K562 (cell line): ENCODE results near the gene ZBTB20. TPM values are rescaled to one million over a fixed set of nuclear protein-coding genes. Genes with fewer than 3 reads are reported as not detected.

Experiments used
- ADNP ChIP-seq: fragments of 200-800 bp; sonication (Bioruptor generic); IDR thresholded peaks from 2 replicates; pipeline ENCODE4 v1.6.1; 2016; ENCODE audit warnings: missing genetic modification characterization, missing compliant biosample characterization
- C11orf30 ChIP-seq: fragments of 450-650 bp; IDR thresholded peaks from 2 replicates; pipeline ENCODE4 v1.6.1; 2016; ENCODE audit warnings: low read depth, mild to moderate bottlenecking
- CCAR2 ChIP-seq: fragments of 200-400 bp; formaldehyde crosslinking; IDR thresholded peaks from 2 replicates; pipeline ENCODE4 v1.6.1; 2017; ENCODE audit warnings: mild to moderate bottlenecking, low read depth, low read length
- HLTF ChIP-seq: fragments of 450-650 bp; IDR thresholded peaks from 2 replicates; pipeline ENCODE4 v1.6.1; 2016
- HMGN3 ChIP-seq: IDR thresholded peaks from 2 replicates; pipeline ENCODE4 v1.6.1; 2011; ENCODE audit warnings: borderline replicate concordance, low read depth, mild to moderate bottlenecking, mixed read lengths, low read length; ENCODE audit not compliant: insufficient read length; ENCODE audit errors: extremely low read depth
- ID3 ChIP-seq, 2 experiments: fragments of 250-450 bp in 1 of 2; fragments of 450-650 bp in 1 of 2; sonication (Bioruptor Pico) in 1 of 2; IDR thresholded peaks; 2 replicates each; pipeline versions ENCODE4 v1.6.1 to v1.8.0; 2016 to 2021; ENCODE audit warnings: mild to moderate bottlenecking in 2 of 2, moderate library complexity in 2 of 2, missing compliant biosample characterization in 1 of 2, missing genetic modification characterization in 1 of 2
- JUND ChIP-seq, 2 experiments: IDR thresholded peaks; 2 replicates in 1 of 2; 3 replicates in 1 of 2; pipeline ENCODE4 v1.6.1; 2011; ENCODE audit warnings: borderline replicate concordance in 2 of 2, low read depth in 2 of 2, low read length in 2 of 2, improper control_type of control experiment in 1 of 2, missing biosample characterization in 1 of 2, missing genetic modification characterization in 1 of 2, missing genetic modification reagents in 1 of 2
- KDM5B ChIP-seq: fragments of 200-600 bp; sonication (generic); IDR thresholded peaks from 2 replicates; pipeline ENCODE4 v1.6.1; 2012; ENCODE audit warnings: low read depth, mild to moderate bottlenecking, moderate library complexity, low read length, control low read depth, inconsistent platforms; ENCODE audit not compliant: insufficient replicate concordance
- MAFF ChIP-seq: IDR thresholded peaks from 2 replicates; pipeline ENCODE4 v1.6.1; 2012; ENCODE audit warnings: low read length, improper control_type of control experiment
- MAFK ChIP-seq: IDR thresholded peaks from 2 replicates; pipeline ENCODE4 v1.6.1; 2011; ENCODE audit warnings: low read length, improper control_type of control experiment
- MED1 ChIP-seq: sonication (generic); formaldehyde crosslinking; IDR thresholded peaks from 2 replicates; pipeline ENCODE4 v1.8.1; 2023; ENCODE audit warnings: missing genetic modification reagents, borderline replicate concordance
- NR2F6 ChIP-seq: fragments of 450-650 bp; formaldehyde crosslinking; IDR thresholded peaks from 2 replicates; pipeline ENCODE4 v1.4.0; 2020; ENCODE audit warnings: mild to moderate bottlenecking
- SMARCA5 ChIP-seq: fragments of 450-650 bp; IDR thresholded peaks from 2 replicates; pipeline ENCODE4 v1.6.1; 2016
- TRIM28 ChIP-seq: fragments of 450-650 bp; IDR thresholded peaks from 2 replicates; pipeline ENCODE4 v1.6.1; 2017
- XRCC3 ChIP-seq: fragments of 450-650 bp; IDR thresholded peaks from 2 replicates; pipeline ENCODE4 v1.6.1; 2017; ENCODE audit warnings: mild to moderate bottlenecking, moderate library complexity
- XRCC4 ChIP-seq: IDR thresholded peaks from one replicate; pipeline ENCODE4 v1.6.1; 2011; ENCODE audit not compliant: insufficient read depth, insufficient read length; ENCODE audit errors: extremely low read depth
- ZBTB17 ChIP-seq: fragments of 450-650 bp; formaldehyde crosslinking; IDR thresholded peaks from 2 replicates; pipeline ENCODE4 v1.4.0; 2020; ENCODE audit warnings: mild to moderate bottlenecking
- ZFP1 ChIP-seq: fragments of 450-650 bp; formaldehyde crosslinking; IDR thresholded peaks from 2 replicates; pipeline ENCODE4 v1.4.0; 2020; ENCODE audit warnings: mild to moderate bottlenecking, mixed read lengths
- ZNF217 ChIP-seq: sonication (generic); formaldehyde crosslinking; IDR thresholded peaks from 2 replicates; pipeline ENCODE4 v1.8.0; 2022; ENCODE audit warnings: mild to moderate bottlenecking, missing genetic modification reagents
- polyA plus RNA-seq, 8 experiments: library from polyadenylated mRNA; depleted of rRNA in 4 of 8; stranded (reverse) in 5 of 8; unstranded in 3 of 8; fragments of >200 nt; fragmentation: Nextera tagmentation in 2 of 8; fragmentation: Illumina TruSeq in 1 of 8; extraction: Ambion mirVana in 2 of 8; extraction: Trizol in 1 of 8; gene quantifications; 2 replicates each; pipeline versions ENCODE4 v1.2.1 to v1.2.3, GENCODE V29; 2011 to 2014; ENCODE audit warnings: inconsistent platforms in 1 of 8, missing spikeins in 1 of 8
- total RNA-seq, 7 experiments: library from RNA; depleted of rRNA in 6 of 7; stranded (reverse); fragments of >200 nt in 6 of 7; fragmentation: Illumina TruSeq in 2 of 7; extraction: Trizol in 2 of 7; gene quantifications; 2 replicates each; pipeline versions ENCODE4 v1.2.1 to v1.2.3, GENCODE V29; 2011 to 2021; ENCODE audit warnings: low replicate concordance in 1 of 7
- TF ChIP-seq, protein P1 (sequence below): fragments of 450-650 bp; formaldehyde crosslinking; IDR thresholded peaks from 2 replicates; pipeline ENCODE4 v1.4.0; 2022; ENCODE audit warnings: missing genetic modification characterization
- TF ChIP-seq, protein P2 (sequence below): fragments of 450-650 bp; IDR thresholded peaks from 2 replicates; pipeline ENCODE4 v1.6.1; 2014; ENCODE audit warnings: low read depth, mild to moderate bottlenecking, moderate library complexity, borderline replicate concordance
- TF ChIP-seq, protein P3 (sequence below): fragments of 200-800 bp; sonication (Bioruptor generic); IDR thresholded peaks from 2 replicates; pipeline ENCODE4 v1.6.1; 2017; ENCODE audit warnings: missing genetic modification characterization, missing compliant biosample characterization
- TF ChIP-seq, protein P4 (sequence below): fragments of 450-650 bp; conservative IDR thresholded peaks from 2 replicates; pipeline ENCODE4 v1.6.1; 2016; ENCODE audit warnings: missing genetic modification characterization, low read depth, mild to moderate bottlenecking, missing compliant biosample characterization, moderate library complexity

The ZBTB20 gene
- total and polyA plus RNA-seq, 9 of the 15 experiments (the other 6 are each of a cell fraction or from before 2014, with no cell fraction given): 0.17 to 1.7 (median 0.45) TPM

- TF ChIP-seq ZNF217 (CRISPR knock-in tag) (no peak), NR2F6 (CRISPR knock-in tag) (no peak), XRCC3 (no peak), KDM5B (no peak), HMGN3 (no peak), ADNP (no peak), HLTF (no peak), TRIM28 (no peak), JUND (IDR thresholded peaks at IDR 0.05; ENCODE audit: borderline replicate concordance, low read depth, low read length) (peak; percentile 12; the same call in 1 of the 2 replicates), JUND (tag; IDR thresholded peaks at IDR 0.05; ENCODE audit: borderline replicate concordance, low read depth, low read length) (no peak), MAFK (peak; percentile 59; the same call in 1 of the 2 replicates), ID3 (CRISPR knock-in tag; IDR thresholded peaks at IDR 0.05) (no peak), ID3 (tag; IDR thresholded peaks at IDR 0.05) (no peak), CCAR2 (no peak), MAFF (peak; percentile 53; the same call in 1 of the 2 replicates), MED1 (CRISPR knock-in tag) (no peak), ZBTB17 (no peak), ZFP1 (no peak), C11orf30 (peak; percentile 69), SMARCA5 (no peak), XRCC4 (no peak)
- TF ChIP-seq, protein P1, sequence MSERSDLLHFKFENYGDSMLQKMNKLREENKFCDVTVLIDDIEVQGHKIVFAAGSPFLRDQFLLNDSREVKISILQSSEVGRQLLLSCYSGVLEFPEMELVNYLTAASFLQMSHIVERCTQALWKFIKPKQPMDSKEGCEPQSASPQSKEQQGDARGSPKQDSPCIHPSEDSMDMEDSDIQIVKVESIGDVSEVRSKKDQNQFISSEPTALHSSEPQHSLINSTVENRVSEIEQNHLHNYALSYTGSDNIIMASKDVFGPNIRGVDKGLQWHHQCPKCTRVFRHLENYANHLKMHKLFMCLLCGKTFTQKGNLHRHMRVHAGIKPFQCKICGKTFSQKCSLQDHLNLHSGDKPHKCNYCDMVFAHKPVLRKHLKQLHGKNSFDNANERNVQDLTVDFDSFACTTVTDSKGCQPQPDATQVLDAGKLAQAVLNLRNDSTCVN: no peak
- TF ChIP-seq, protein P2, sequence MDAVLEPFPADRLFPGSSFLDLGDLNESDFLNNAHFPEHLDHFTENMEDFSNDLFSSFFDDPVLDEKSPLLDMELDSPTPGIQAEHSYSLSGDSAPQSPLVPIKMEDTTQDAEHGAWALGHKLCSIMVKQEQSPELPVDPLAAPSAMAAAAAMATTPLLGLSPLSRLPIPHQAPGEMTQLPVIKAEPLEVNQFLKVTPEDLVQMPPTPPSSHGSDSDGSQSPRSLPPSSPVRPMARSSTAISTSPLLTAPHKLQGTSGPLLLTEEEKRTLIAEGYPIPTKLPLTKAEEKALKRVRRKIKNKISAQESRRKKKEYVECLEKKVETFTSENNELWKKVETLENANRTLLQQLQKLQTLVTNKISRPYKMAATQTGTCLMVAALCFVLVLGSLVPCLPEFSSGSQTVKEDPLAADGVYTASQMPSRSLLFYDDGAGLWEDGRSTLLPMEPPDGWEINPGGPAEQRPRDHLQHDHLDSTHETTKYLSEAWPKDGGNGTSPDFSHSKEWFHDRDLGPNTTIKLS: no peak
- TF ChIP-seq, protein P3, sequence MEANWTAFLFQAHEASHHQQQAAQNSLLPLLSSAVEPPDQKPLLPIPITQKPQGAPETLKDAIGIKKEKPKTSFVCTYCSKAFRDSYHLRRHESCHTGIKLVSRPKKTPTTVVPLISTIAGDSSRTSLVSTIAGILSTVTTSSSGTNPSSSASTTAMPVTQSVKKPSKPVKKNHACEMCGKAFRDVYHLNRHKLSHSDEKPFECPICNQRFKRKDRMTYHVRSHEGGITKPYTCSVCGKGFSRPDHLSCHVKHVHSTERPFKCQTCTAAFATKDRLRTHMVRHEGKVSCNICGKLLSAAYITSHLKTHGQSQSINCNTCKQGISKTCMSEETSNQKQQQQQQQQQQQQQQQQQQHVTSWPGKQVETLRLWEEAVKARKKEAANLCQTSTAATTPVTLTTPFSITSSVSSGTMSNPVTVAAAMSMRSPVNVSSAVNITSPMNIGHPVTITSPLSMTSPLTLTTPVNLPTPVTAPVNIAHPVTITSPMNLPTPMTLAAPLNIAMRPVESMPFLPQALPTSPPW (CRISPR knock-in tag): peak; percentile 21; the same call in 1 of the 2 replicates
- TF ChIP-seq, protein P4, sequence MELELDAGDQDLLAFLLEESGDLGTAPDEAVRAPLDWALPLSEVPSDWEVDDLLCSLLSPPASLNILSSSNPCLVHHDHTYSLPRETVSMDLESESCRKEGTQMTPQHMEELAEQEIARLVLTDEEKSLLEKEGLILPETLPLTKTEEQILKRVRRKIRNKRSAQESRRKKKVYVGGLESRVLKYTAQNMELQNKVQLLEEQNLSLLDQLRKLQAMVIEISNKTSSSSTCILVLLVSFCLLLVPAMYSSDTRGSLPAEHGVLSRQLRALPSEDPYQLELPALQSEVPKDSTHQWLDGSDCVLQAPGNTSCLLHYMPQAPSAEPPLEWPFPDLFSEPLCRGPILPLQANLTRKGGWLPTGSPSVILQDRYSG (tag): no peak
Measured at GRCh38 chr3:114624571-114625181, 522.4 kb downstream of the ZBTB20 start (continued).
